Uterus (tissue), 4 donors: ENCODE measurements around the gene VWA7. TPM values are rescaled to one million over a fixed set of nuclear protein-coding genes. Genes with fewer than 3 reads are reported as not detected.

Experiments used
- DNase-seq, 2 donors: peaks; one replicate each; pipeline ENCODE4 v3.0.0-alpha.2; 2019 to 2020
- H3K27ac ChIP-seq, 2 donors: fragments of 200-600 bp; sonication (generic); 1 replicate in 1 of 2; 2 replicates in 1 of 2; pipeline ENCODE4 v1.5.1; 2016 to 2018
- H3K27me3 ChIP-seq, 2 donors: fragments of 200-600 bp; sonication (generic); one replicate each; pipeline ENCODE4 v1.5.1; 2018 to 2019; ENCODE audit warnings: control low read depth in 1 of 2
- H3K36me3 ChIP-seq, 2 donors: fragments of 200-600 bp; sonication (generic); one replicate each; pipeline ENCODE4 v1.5.1; 2019; ENCODE audit warnings: control low read depth in 1 of 2
- H3K4me1 ChIP-seq, 2 donors: fragments of 200-600 bp; sonication (generic); one replicate each; pipeline ENCODE4 v1.5.1; 2018 to 2019; ENCODE audit warnings: control low read depth in 1 of 2
- H3K4me3 ChIP-seq, 2 donors: fragments of 200-600 bp; sonication (generic); 1 replicate in 1 of 2; 2 replicates in 1 of 2; pipeline ENCODE4 v1.5.1; 2018 to 2019; ENCODE audit warnings: mild to moderate bottlenecking in 1 of 2
- H3K9me3 ChIP-seq, 2 donors: fragments of 200-600 bp; sonication (generic); one replicate each; pipeline ENCODE4 v1.5.1; 2019; ENCODE audit warnings: control low read depth in 1 of 2
- POLR2A ChIP-seq, 2 donors: fragments of 450-650 bp; IDR thresholded peaks; one replicate each; pipeline ENCODE4 v1.6.1; 2016; ENCODE audit warnings: antibody characterized with exemption in 2 of 2, mild to moderate bottlenecking in 1 of 2, moderate library complexity in 1 of 2
- intact Hi-C: fragments of 100-400 bp; cut with DNase I; formaldehyde crosslinking; loops from one replicate; pipeline ENCODE4 v1.15.1; 2023; ENCODE audit warnings: low total_unique reads
- total RNA-seq, 4 donors: library from RNA; depleted of rRNA in 3 of 4; stranded (reverse); fragments of >200 nt in 3 of 4; gene quantifications; one replicate each; pipeline versions ENCODE4 v1.1.0 to v1.2.4, GENCODE V29; 2014 to 2023
- TF ChIP-seq, protein P1 (sequence below), 4 experiments: fragments of 200-600 bp in 2 of 4; fragments of 450-650 bp in 2 of 4; sonication (generic) in 2 of 4; IDR thresholded peaks; one replicate each; pipeline ENCODE4 v1.5.1; 2016 to 2019; ENCODE audit warnings: antibody characterized with exemption in 4 of 4, mild to moderate bottlenecking in 2 of 4, moderate library complexity in 1 of 4
- donor health status: DM: yes; HTN: yes; CAD: no.

VWA7 gene
- total RNA-seq, 4 donors from 2014 or later, result 0.88 to 24.1 (median 3.1) TPM

DNA sequence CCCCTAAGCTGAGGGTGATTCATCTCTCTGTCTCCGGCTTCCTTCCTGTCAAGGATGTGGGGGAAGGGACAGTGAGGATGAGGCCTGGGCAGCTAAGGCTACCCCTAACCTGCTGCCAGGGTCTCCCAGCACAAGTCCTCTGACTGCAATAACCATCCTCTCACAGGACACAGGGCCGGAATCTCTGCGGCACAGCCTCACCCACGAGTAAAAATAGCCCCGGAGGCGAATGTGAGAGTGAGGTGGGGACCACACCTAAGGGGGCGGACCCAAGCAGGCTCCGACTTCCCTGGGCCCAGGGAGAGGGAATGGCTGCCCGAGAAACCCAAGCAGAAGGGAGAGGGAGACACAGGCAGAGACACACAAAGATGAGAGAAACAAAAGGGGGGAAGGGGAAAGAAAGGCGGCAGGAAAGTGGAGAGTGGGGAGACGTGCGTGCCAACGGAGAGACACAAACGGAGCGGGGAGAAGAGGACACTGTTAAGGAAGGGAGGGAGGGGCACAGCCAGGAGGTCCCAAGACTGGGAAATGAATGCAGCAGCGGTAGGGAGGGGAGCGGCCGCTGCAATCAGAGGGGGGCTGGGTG lies 42.2 kb downstream of the VWA7 start:
- no peaks in the 10 kb centered on the region for H3K27me3 ChIP-seq
- peaks cover 0 to 25% of the 10 kb centered on the region in 2 donors for H3K4me1 ChIP-seq
- peak overlapping the region; percentile 61 to 63 for H3K4me3 ChIP-seq
- intact Hi-C loops, result loop anchor here (10.0 kb wide), 1 partner anchor 60 kb away; the partner anchor contains the start of gene VARS1
- no peaks in the 10 kb centered on the region for H3K9me3 ChIP-seq
- peak overlapping the region; percentile 86 to 95 for H3K27ac ChIP-seq
- no peaks in the 10 kb centered on the region for H3K36me3 ChIP-seq
- peak; percentile 44 to 53 for TF ChIP-seq POLR2A (IDR thresholded peaks at IDR 0.05)
- TF ChIP-seq, protein P1, sequence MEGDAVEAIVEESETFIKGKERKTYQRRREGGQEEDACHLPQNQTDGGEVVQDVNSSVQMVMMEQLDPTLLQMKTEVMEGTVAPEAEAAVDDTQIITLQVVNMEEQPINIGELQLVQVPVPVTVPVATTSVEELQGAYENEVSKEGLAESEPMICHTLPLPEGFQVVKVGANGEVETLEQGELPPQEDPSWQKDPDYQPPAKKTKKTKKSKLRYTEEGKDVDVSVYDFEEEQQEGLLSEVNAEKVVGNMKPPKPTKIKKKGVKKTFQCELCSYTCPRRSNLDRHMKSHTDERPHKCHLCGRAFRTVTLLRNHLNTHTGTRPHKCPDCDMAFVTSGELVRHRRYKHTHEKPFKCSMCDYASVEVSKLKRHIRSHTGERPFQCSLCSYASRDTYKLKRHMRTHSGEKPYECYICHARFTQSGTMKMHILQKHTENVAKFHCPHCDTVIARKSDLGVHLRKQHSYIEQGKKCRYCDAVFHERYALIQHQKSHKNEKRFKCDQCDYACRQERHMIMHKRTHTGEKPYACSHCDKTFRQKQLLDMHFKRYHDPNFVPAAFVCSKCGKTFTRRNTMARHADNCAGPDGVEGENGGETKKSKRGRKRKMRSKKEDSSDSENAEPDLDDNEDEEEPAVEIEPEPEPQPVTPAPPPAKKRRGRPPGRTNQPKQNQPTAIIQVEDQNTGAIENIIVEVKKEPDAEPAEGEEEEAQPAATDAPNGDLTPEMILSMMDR (IDR thresholded peaks at IDR 0.05), result no peak
- peak; percentile 52 to 72 for DNase-seq

- Histone ChIP-seq H3K9me3 (no peaks in the 10 kb centered on the region), H3K27me3 (no peaks in the 10 kb centered on the region), H3K36me3 (no peaks in the 10 kb centered on the region), H3K27ac (peak overlapping the region; percentile 86 to 95), H3K4me1 (peaks cover 0 to 25% of the 10 kb centered on the region in 2 donors), H3K4me3 (peak overlapping the region; percentile 61 to 63)
- intact Hi-C loops, result loop anchor here (10.0 kb wide), 1 partner anchor 60 kb away; the partner anchor contains the start of gene VARS1
- no peak for TF ChIP-seq POLR2A (IDR thresholded peaks at IDR 0.05)
- TF ChIP-seq, protein P1 (IDR thresholded peaks at IDR 0.05), result no peak
- DNase-seq, result no peak
These were observed 42.8 kb downstream of the VWA7 start for GRCh38 chr6:31734247-31734820.

DNA sequence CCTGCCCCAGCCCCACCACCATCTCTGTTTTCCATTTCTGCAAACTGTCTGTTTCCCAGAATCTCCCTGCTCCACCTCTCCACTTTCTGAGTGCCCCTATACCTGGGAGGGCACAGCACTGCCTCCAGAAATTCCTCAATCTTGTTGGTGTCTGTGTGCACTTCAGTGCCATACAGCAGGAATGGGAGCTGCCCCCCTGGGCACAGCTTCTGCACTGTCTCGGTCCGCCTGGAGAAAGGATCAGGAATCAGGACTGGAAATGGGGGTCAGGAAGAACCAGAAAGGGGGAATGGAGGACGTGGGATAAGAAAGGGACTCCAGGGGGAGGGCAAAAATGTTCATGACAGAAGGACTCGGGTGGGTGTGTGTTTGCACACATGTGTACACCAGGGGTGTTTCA lies 43.4 kb downstream of the VWA7 start:
- no peak for DNase-seq
- intact Hi-C loops, result loop anchor here (10.0 kb wide), 1 partner anchor 61 kb away; the partner anchor contains the start of gene VARS1
- Histone ChIP-seq H3K27me3 (no peaks in the 10 kb centered on the region), H3K4me1 (peaks cover 0 to 25% of the 10 kb centered on the region in 2 donors), H3K9me3 (no peaks in the 10 kb centered on the region), H3K4me3 (no peak overlapping the region), H3K27ac (peak overlapping the region; percentile 86 to 95), H3K36me3 (no peaks in the 10 kb centered on the region)
- TF ChIP-seq, protein P1 (IDR thresholded peaks at IDR 0.05), result no peak
- TF ChIP-seq POLR2A (IDR thresholded peaks at IDR 0.05), result no peak

GRCh38 chr6:31732029-31732428 lies 45.1 kb downstream of the VWA7 start:
- Histone ChIP-seq H3K27ac (peak overlapping the region in 1 of 2 donors; percentile 93), H3K4me1 (peaks cover 6 to 25% of the 10 kb centered on the region in 2 donors), H3K36me3 (no peaks in the 10 kb centered on the region), H3K27me3 (no peaks in the 10 kb centered on the region), H3K4me3 (no peak overlapping the region), H3K9me3 (no peaks in the 10 kb centered on the region)
- DNase-seq, result no peak
- no peak for TF ChIP-seq POLR2A (IDR thresholded peaks at IDR 0.05)
- TF ChIP-seq, protein P1 (IDR thresholded peaks at IDR 0.05), result no peak
- intact Hi-C loops, result loop anchor here (10.0 kb wide), 1 partner anchor 63 kb away; the partner anchor contains the start of gene VARS1

GRCh38 chr6:31730631-31731086 lies 46.5 kb downstream of the VWA7 start:
- Histone ChIP-seq H3K9me3 (no peaks in the 10 kb centered on the region), H3K4me1 (peaks cover 6 to 21% of the 10 kb centered on the region in 2 donors), H3K27me3 (no peaks in the 10 kb centered on the region), H3K4me3 (peak overlapping the region in 1 of 2 donors; percentile 97), H3K36me3 (no peaks in the 10 kb centered on the region), H3K27ac (peak overlapping the region; percentile 93 to 100)
- no peak for DNase-seq
- TF ChIP-seq POLR2A (IDR thresholded peaks at IDR 0.05), result no peak
- TF ChIP-seq, protein P1 (IDR thresholded peaks at IDR 0.05), result no peak
- intact Hi-C loops, result loop anchor here (10.0 kb wide), 1 partner anchor 64 kb away; the partner anchor contains the start of gene VARS1
